Stomach smooth muscle (tissue), 2 donors: ENCODE measurements around the gene RALGAPA2.

Source experiments
- H3K27ac ChIP-seq: one replicate; pipeline ENCODE4 v1.7.0; 2013; ENCODE audit warnings: mild to moderate bottlenecking, low read length, inconsistent platforms
- H3K27me3 ChIP-seq, 2 donors: one replicate each; pipeline ENCODE4 v1.7.0; 2013; ENCODE audit warnings: low read length in 2 of 2; ENCODE audit not compliant: insufficient read depth in 2 of 2, control insufficient read depth in 1 of 2
- H3K36me3 ChIP-seq, 2 donors: one replicate each; pipeline ENCODE4 v1.7.0; 2013; ENCODE audit warnings: low read length in 2 of 2; ENCODE audit not compliant: control insufficient read depth in 2 of 2, insufficient read depth in 2 of 2
- H3K4me1 ChIP-seq: one replicate; pipeline ENCODE4 v1.7.0; 2013; ENCODE audit warnings: low read length; ENCODE audit not compliant: control insufficient read depth, insufficient read depth
- H3K4me3 ChIP-seq, 2 donors: one replicate each; pipeline ENCODE4 v1.7.0; 2013; ENCODE audit warnings: low read length in 2 of 2
- H3K9ac ChIP-seq, 2 donors: one replicate each; pipeline ENCODE4 v1.7.0; 2013; ENCODE audit warnings: low read length in 2 of 2, mild to moderate bottlenecking in 1 of 2
- H3K9me3 ChIP-seq, 2 donors: one replicate each; pipeline ENCODE4 v1.7.0; 2013; ENCODE audit warnings: low read length in 2 of 2; ENCODE audit not compliant: control insufficient read depth in 2 of 2
- donor health status: healthy.
- donor health status: Pancreatic carcinoma.

RALGAPA2 gene

GRCh38 chr20:20557406-20557805, 155.0 kb downstream of the RALGAPA2 start:
- Histone ChIP-seq H3K9ac (no peak overlapping the region), H3K27ac (no peak overlapping the region), H3K9me3 (no peaks in the 10 kb centered on the region), H3K36me3 (peaks cover 0 to 2% of the 10 kb centered on the region in 2 donors), H3K4me1 (no peaks in the 10 kb centered on the region), H3K4me3 (no peak overlapping the region), H3K27me3 (no peaks in the 10 kb centered on the region)

GRCh38 chr20:20555838-20556237, 156.6 kb downstream of the RALGAPA2 start:
- no peak overlapping the region for H3K4me3 ChIP-seq
- H3K27ac ChIP-seq, result no peak overlapping the region
- no peaks in the 10 kb centered on the region for H3K27me3 ChIP-seq
- peaks cover 0 to 2% of the 10 kb centered on the region in 2 donors for H3K36me3 ChIP-seq
- no peak overlapping the region for H3K9ac ChIP-seq
- H3K4me1 ChIP-seq, result no peaks in the 10 kb centered on the region
- no peaks in the 10 kb centered on the region for H3K9me3 ChIP-seq

GRCh38 chr20:20554951-20555350, 157.5 kb downstream of the RALGAPA2 start:
- H3K4me3 ChIP-seq, result no peak overlapping the region
- H3K36me3 ChIP-seq, result peaks cover 0 to 2% of the 10 kb centered on the region in 2 donors
- no peak overlapping the region for H3K9ac ChIP-seq
- no peaks in the 10 kb centered on the region for H3K27me3 ChIP-seq
- no peaks in the 10 kb centered on the region for H3K4me1 ChIP-seq
- H3K9me3 ChIP-seq, result no peaks in the 10 kb centered on the region
- no peak overlapping the region for H3K27ac ChIP-seq

GRCh38 chr20:20553541-20553940, 158.9 kb downstream of the RALGAPA2 start:
- peaks cover 0 to 2% of the 10 kb centered on the region in 2 donors for H3K36me3 ChIP-seq
- no peaks in the 10 kb centered on the region for H3K4me1 ChIP-seq
- H3K27me3 ChIP-seq, result no peaks in the 10 kb centered on the region
- no peak overlapping the region for H3K27ac ChIP-seq
- H3K9ac ChIP-seq, result no peak overlapping the region
- no peak overlapping the region for H3K4me3 ChIP-seq
- H3K9me3 ChIP-seq, result no peaks in the 10 kb centered on the region

- peaks cover 0 to 2% of the 10 kb centered on the region in 2 donors for H3K36me3 ChIP-seq
- H3K27me3 ChIP-seq, result no peaks in the 10 kb centered on the region
- no peak overlapping the region for H3K4me3 ChIP-seq
- H3K9ac ChIP-seq, result no peak overlapping the region
- no peaks in the 10 kb centered on the region for H3K9me3 ChIP-seq
- no peaks in the 10 kb centered on the region for H3K4me1 ChIP-seq
- no peak overlapping the region for H3K27ac ChIP-seq
These were observed 160.4 kb downstream of the RALGAPA2 start for GRCh38 chr20:20552076-20552475.

- H3K27me3 ChIP-seq, result no peaks in the 10 kb centered on the region
- H3K4me1 ChIP-seq, result no peaks in the 10 kb centered on the region
- H3K9ac ChIP-seq, result no peak overlapping the region
- H3K9me3 ChIP-seq, result no peaks in the 10 kb centered on the region
- no peak overlapping the region for H3K4me3 ChIP-seq
- no peak overlapping the region for H3K27ac ChIP-seq
- H3K36me3 ChIP-seq, result peaks cover 0 to 4% of the 10 kb centered on the region in 2 donors
These were observed 161.0 kb downstream of the RALGAPA2 start for GRCh38 chr20:20551409-20551808.

GRCh38 chr20:20549704-20550103, 162.7 kb downstream of the RALGAPA2 start:
- no peaks in the 10 kb centered on the region for H3K4me1 ChIP-seq
- no peak overlapping the region for H3K9ac ChIP-seq
- peaks cover 0 to 2% of the 10 kb centered on the region in 2 donors for H3K36me3 ChIP-seq
- no peaks in the 10 kb centered on the region for H3K27me3 ChIP-seq
- no peaks in the 10 kb centered on the region for H3K9me3 ChIP-seq
- no peak overlapping the region for H3K27ac ChIP-seq
- H3K4me3 ChIP-seq, result no peak overlapping the region

- Histone ChIP-seq H3K4me3 (no peak overlapping the region), H3K9me3 (no peaks in the 10 kb centered on the region), H3K27me3 (no peaks in the 10 kb centered on the region), H3K36me3 (peaks cover 0 to 2% of the 10 kb centered on the region in 2 donors), H3K27ac (no peak overlapping the region), H3K4me1 (no peaks in the 10 kb centered on the region), H3K9ac (no peak overlapping the region)
These were observed 163.2 kb downstream of the RALGAPA2 start for GRCh38 chr20:20549267-20549612.

GRCh38 chr20:20548527-20549266, 163.7 kb downstream of the RALGAPA2 start:
- peaks cover 0 to 2% of the 10 kb centered on the region in 2 donors for H3K36me3 ChIP-seq
- no peak overlapping the region for H3K9ac ChIP-seq
- H3K9me3 ChIP-seq, result no peaks in the 10 kb centered on the region
- no peaks in the 10 kb centered on the region for H3K4me1 ChIP-seq
- no peaks in the 10 kb centered on the region for H3K27me3 ChIP-seq
- no peak overlapping the region for H3K27ac ChIP-seq
- H3K4me3 ChIP-seq, result no peak overlapping the region

GRCh38 chr20:20547876-20548266, 164.6 kb downstream of the RALGAPA2 start:
- Histone ChIP-seq H3K4me3 (no peak overlapping the region), H3K9ac (no peak overlapping the region), H3K27me3 (no peaks in the 10 kb centered on the region), H3K9me3 (no peaks in the 10 kb centered on the region), H3K27ac (no peak overlapping the region), H3K4me1 (no peaks in the 10 kb centered on the region), H3K36me3 (peaks cover 0 to 2% of the 10 kb centered on the region in 2 donors)

GRCh38 chr20:20547221-20547875, 165.1 kb downstream of the RALGAPA2 start:
- Histone ChIP-seq H3K27ac (no peak overlapping the region), H3K4me1 (no peaks in the 10 kb centered on the region), H3K9ac (no peak overlapping the region), H3K36me3 (peaks cover 0 to 2% of the 10 kb centered on the region in 2 donors), H3K4me3 (no peak overlapping the region), H3K27me3 (no peaks in the 10 kb centered on the region), H3K9me3 (no peaks in the 10 kb centered on the region)
